GM13976 (cell line): ENCODE data around the gene ASPSCR1.
"Not testable (repeated sequence)": the region's sequence is repeated elsewhere in the genome, so short reads cannot be mapped to it uniquely, and the experiment has no call there.

Experiments used
- DNase-seq: peaks from one replicate; pipeline ENCODE4 v3.0.0; 2012; ENCODE audit warnings: low spot score
- in situ Hi-C: fragments of 300-500 bp; cut with MboI; formaldehyde crosslinking; loops from one replicate; pipeline ENCODE4 v1.12.0; 2022; ENCODE audit warnings: low sequenced_read_pairs, mixed read lengths, inconsistent platforms; ENCODE audit not compliant: unreplicated experiment
- TF ChIP-seq, protein P1 (sequence below): IDR thresholded peaks from 2 replicates; pipeline ENCODE4 v1.5.1; 2012; ENCODE audit warnings: borderline replicate concordance, mild to moderate bottlenecking; ENCODE audit not compliant: insufficient read depth; ENCODE audit errors: extremely low read depth, missing control alignments, control extremely low read depth

The ASPSCR1 gene

DNA sequence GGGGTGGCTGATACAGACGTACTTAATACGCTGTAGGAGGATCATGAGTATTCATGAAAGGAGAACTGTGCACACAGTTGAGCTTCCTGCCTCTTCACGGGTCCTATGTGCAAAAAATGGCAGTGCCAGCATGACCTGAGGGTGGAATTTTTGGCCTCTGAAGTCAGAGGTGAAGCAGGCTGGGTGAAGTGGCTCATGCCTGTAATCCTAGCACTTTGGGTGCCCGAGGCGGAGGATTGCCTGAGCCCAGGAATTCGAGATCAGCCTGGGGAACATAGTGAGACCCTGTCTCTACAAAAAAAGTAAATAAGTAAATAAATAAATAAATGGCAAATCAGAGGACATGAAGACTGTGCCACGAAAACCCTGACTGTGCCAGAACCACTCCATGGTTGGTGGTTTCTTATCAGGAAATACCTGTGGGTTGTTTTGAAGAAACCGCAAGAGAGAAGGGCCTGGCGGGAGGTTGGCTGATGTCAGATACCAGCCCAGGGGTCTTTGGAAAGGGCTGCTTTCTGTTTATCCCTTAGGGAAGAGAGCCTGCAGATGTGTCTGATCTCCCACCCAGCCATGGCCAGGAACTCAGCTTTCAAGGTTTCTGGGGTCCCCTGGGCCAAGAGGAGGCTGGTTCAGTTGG, 3.4 kb downstream of the ASPSCR1 start:
- TF ChIP-seq, protein P1, sequence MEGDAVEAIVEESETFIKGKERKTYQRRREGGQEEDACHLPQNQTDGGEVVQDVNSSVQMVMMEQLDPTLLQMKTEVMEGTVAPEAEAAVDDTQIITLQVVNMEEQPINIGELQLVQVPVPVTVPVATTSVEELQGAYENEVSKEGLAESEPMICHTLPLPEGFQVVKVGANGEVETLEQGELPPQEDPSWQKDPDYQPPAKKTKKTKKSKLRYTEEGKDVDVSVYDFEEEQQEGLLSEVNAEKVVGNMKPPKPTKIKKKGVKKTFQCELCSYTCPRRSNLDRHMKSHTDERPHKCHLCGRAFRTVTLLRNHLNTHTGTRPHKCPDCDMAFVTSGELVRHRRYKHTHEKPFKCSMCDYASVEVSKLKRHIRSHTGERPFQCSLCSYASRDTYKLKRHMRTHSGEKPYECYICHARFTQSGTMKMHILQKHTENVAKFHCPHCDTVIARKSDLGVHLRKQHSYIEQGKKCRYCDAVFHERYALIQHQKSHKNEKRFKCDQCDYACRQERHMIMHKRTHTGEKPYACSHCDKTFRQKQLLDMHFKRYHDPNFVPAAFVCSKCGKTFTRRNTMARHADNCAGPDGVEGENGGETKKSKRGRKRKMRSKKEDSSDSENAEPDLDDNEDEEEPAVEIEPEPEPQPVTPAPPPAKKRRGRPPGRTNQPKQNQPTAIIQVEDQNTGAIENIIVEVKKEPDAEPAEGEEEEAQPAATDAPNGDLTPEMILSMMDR, result no peak
- no peak for DNase-seq
- in situ Hi-C loops, result no loop called here

DNA sequence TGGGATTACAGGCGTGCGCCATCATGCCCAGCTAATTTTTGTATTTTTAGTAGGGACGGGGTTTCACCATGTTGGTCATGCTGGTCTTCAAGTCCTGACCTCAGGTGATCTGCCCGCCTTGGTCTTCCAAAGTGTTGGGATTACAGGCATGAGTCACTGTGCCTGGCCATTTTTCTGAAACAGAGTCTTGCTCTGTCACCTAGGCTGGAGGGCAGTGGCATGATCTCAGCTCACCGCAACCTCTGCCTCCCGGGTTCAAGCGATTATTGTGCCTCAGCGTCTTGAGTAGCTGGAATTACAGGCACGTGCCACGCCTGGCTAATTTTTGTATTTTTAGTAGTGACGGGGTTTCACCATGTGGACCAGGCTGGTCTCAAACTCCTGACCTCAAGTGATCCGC, 4.1 kb downstream of the ASPSCR1 start:
- in situ Hi-C loops, result not testable (repeated sequence)

DNA sequence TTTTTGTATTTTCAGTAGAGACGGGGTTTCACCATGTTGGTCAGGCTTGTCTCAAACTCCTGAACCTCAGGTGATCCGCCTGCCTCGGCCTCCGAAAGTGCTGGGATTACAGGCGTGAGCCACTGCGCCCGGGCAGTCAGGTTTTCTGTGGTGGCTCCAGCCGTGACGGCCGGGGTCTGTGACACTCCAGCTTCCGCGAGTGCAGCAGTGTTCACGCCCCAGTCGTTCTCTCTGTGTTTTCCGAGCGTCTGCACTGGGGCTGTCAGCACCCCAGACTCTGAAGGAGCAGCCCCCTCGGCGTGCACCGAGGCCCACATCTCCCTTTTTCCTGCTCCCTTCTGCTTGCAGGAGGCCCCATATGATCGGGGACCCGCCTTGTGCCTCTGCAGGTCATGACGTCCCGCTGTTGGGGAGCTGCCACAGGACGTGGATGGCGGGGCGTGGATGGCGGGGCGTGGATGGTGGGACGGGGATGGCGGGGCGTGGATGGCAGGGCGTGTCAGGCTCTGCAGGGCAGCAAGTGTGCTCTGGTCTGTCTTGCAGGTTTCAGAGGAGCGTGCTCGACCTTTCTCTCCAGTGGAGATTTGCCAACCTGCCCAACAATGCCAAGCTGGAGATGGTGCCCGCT, 5.7 kb downstream of the ASPSCR1 start:
- TF ChIP-seq, protein P1, result no peak
- in situ Hi-C loops, result no loop called here

More for the DNA sequence above, 4.1 kb downstream of the ASPSCR1 start:
- DNase-seq, result not testable (repeated sequence)

DNA sequence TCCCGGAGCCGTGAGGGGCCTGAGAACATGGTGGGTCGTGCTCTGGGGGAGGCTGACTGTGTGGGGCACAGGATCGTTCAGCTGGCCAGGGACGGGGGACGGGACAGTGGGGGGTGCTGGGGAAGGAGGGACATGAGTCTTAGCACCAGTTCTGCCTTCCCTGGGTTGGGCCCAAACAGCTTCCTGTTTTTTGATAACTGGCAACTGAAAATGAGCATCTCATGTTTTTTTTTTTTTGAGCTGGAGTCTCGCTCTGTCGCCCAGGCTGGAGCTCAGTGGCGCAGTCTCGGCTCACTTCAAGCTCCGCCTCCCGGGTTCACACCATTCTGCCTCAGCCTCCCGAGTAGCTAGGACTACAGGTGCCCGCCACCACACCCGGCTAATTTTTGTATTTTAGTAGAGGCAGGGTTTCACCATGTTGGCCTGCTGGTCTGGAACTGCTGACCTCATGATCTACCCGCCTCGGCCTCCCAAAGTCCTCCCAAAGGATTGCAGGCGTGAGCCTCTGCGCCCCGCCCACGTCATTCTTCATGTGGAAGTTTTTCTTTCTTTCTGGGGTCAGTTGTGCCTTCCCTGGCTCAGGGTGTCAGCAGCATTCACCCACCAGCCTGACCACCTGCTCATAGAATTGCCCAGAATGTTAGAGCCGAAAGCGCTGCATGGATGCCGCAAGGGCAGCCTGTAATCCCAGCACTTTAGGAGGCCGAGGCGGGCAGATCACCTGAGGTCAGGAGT, 6.4 kb downstream of the ASPSCR1 start:
- TF ChIP-seq, protein P1, result no peak
- DNase-seq, result no peak
- in situ Hi-C loops, result no loop called here

More for the DNA sequence above, 5.7 kb downstream of the ASPSCR1 start:
- no peak for DNase-seq

DNA sequence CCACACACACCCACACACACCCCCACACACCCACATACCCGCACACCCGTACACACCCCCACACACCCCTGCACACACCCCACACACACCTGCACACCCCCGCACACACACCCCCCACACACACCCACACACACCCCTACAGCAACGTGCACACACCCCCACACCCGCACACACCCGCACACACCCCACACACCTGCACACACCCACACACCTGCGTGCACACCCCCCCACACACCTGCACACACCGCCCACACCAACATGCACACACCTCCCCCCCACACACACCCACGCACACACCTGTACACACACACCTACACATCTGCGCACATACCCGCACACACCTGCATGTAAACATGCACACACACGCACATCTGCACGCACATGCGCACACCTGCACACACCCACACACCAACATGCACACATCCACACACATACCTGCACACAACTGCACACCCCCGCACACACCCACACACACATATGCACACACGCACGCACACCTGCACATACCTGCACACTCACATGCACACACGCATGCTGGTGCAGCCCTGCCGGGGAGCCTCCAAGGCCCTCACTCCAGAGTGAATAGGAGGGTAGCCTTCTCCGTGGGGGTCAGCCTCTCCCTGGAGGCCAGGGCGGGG, 7.5 kb downstream of the ASPSCR1 start:
- in situ Hi-C loops, result no loop called here
- DNase-seq, result no peak
- TF ChIP-seq, protein P1, result no peak

DNA sequence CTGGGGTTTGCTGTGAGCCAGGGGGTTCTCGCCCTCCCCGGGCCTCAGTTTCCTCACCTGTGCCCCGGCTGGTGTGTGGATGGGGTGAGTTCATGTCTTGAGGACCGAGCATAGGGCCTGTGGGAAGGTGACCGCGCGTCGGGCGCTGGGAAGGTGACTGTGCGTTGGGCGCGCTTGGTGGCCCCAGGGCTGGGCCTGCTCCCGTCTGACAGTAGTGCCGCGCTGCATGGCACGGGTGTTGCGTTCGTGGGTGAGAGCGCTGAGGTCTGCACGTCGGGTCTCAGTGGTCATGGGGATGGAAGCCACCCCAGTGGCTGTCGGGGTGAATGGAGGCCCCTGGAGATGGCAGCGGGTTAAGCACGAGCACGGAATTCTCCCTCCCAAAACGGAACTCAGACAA, 9.2 kb downstream of the ASPSCR1 start:
- in situ Hi-C loops, result no loop called here
- TF ChIP-seq, protein P1, result no peak

More for the DNA sequence above, 9.2 kb downstream of the ASPSCR1 start:
- DNase-seq, result no peak
